IgD-negative memory B cell (primary cell): Measurements from ENCODE around the gene VPS4B. TPM values are rescaled to one million over a fixed set of nuclear protein-coding genes. Genes with fewer than 3 reads are reported as not detected.
A peak's percentile ranks its signal among the peaks of the same experiment; 100 is the strongest.

ENCODE experiments used
- H3K27ac Mint-ChIP-seq, 3 donors: one replicate each; pipeline ENCODE4 v1.8.0; 2020 to 2022; ENCODE audit warnings: mild to moderate bottlenecking in 3 of 3, mixed read lengths in 3 of 3, moderate library complexity in 1 of 3
- H3K27me3 Mint-ChIP-seq: one replicate; pipeline ENCODE4 v1.8.0; 2021; ENCODE audit warnings: mixed read lengths
- H3K36me3 Mint-ChIP-seq: one replicate; pipeline ENCODE4 v1.8.0; 2020; ENCODE audit warnings: mild to moderate bottlenecking, mixed read lengths
- H3K4me1 Mint-ChIP-seq, 3 donors: one replicate each; pipeline ENCODE4 v1.8.0; 2020 to 2022; ENCODE audit warnings: mixed read lengths in 3 of 3, mild to moderate bottlenecking in 1 of 3
- H3K4me3 Mint-ChIP-seq, 4 donors: one replicate each; pipeline ENCODE4 v1.8.0; 2020 to 2022; ENCODE audit warnings: mild to moderate bottlenecking in 4 of 4, mixed read lengths in 4 of 4, moderate library complexity in 3 of 4
- H3K9me3 Mint-ChIP-seq, 3 donors: one replicate each; pipeline ENCODE4 v1.8.0; 2020 to 2021; ENCODE audit warnings: mixed read lengths in 3 of 3, mild to moderate bottlenecking in 1 of 3
- polyA plus RNA-seq: library from polyadenylated mRNA; unstranded; fragments of 300-500 nt; fragmentation: Illumina TruSeq; gene quantifications from one replicate; pipeline ENCODE4 v1.2.3, GENCODE V29; 2021

The VPS4B gene
- polyA plus RNA-seq, 1 donor from 2014 or later, result 66.0 TPM

- Mint-ChIP-seq H3K36me3 (peaks cover 3% of the 10 kb centered on the region), H3K27ac (peak overlapping the region in 1 of 3 donors; percentile 73), H3K27me3 (no peaks in the 10 kb centered on the region), H3K4me3 (no peak overlapping the region), H3K4me1 (peaks cover 0 to 6% (median 3%) of the 10 kb centered on the region in 3 donors), H3K9me3 (no peaks in the 10 kb centered on the region)
Measured at GRCh38 chr18:63339920-63340484, 82.3 kb downstream of the VPS4B start.

Other genes with a start within 250 kb of the VPS4B start
- 36.2 TPM for gene BCL2, start 102.7 kb downstream of the VPS4B start, polyA plus RNA-seq
- 40.2 TPM for gene KDSR, start 55.3 kb downstream of the VPS4B start, polyA plus RNA-seq
- not detected for gene SERPINB5, start 54.5 kb upstream of the VPS4B start, polyA plus RNA-seq
- gene SERPINB12, start 119.9 kb upstream of the VPS4B start, polyA plus RNA-seq, result not detected
- not detected for gene SERPINB13, start 164.9 kb upstream of the VPS4B start, polyA plus RNA-seq
- gene SERPINB4, start 221.8 kb upstream of the VPS4B start, polyA plus RNA-seq, result not detected
- not detected for gene SERPINB3, start 239.4 kb upstream of the VPS4B start, polyA plus RNA-seq